NCI-H748 treated with DMSO at 0.1 percent for 48 hours (cell line): Measurements from ENCODE around the gene STARD8.

ENCODE experiments used
- DNase-seq: peaks from one replicate; lab custom pipeline; 2025; lab: John Stamatoyannopoulos, UW

The STARD8 gene

GRCh38 chrX:68753218-68753617 lies 105.8 kb downstream of the STARD8 start:
- DNase-seq: no peak

DNA sequence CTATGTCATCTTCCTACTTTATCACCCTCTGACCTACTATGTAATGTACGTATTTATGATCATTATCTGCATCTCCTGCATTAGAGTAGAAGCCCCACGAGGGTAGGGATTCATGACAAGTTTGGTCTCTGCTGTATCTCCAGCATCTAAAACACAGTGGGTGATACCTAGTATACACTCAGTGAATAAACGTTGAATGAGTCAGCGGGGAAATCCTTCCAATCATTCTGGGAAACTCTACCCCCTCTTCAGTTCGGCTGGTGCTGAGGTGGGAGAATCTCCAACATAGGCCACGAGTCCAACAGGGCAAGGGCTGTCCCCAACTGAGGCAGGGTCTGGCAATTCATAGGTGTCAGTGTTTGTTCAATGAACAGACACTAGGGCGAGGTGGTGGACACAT lies 106.9 kb downstream of the STARD8 start:
- DNase-seq: no peak

DNA sequence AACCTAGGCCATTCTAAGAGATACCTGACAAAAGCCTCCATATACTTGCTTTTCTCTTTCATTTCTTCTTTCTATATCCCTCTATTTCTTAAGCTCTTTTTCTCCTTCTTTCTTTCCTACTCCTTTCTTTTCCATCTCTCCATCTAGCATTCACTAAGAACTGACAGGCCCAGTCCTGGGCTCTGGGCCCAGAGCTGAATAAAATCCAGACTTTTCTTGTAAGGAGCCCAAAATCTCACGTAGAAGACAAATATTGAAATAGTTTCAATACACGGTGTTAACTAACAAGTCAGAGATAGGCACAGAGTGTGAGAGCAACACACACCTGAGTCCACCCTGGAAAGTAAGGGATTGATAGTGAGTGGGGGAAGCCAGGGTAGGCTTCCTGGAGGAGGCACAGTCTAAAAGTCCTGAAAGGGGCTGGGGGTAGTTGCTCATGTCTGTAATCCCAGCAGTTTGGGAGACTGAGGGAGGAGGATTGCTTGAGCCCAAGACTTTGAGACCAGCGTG lies 108.2 kb downstream of the STARD8 start:
- DNase-seq: no peak

- DNase-seq: no peak
Observed at GRCh38 chrX:68757331-68757730, 109.9 kb downstream of the STARD8 start.

GRCh38 chrX:68757731-68758130 lies 110.3 kb downstream of the STARD8 start:
- DNase-seq: no peak

- DNase-seq: no peak
Observed at GRCh38 chrX:68758671-68759070, 111.2 kb downstream of the STARD8 start.

GRCh38 chrX:68761086-68761485 lies 113.6 kb downstream of the STARD8 start:
- no peak for DNase-seq

GRCh38 chrX:68762766-68763165 lies 115.3 kb downstream of the STARD8 start:
- DNase-seq: no peak

- DNase-seq: no peak
Observed at GRCh38 chrX:68763481-68763880, 116.0 kb downstream of the STARD8 start.
